ENCODE data around the gene SLC35F3. TPM values are rescaled to one million over a fixed set of nuclear protein-coding genes. Genes with fewer than 3 reads are reported as not detected.

The SLC35F3 gene
- total RNA-seq, 1 donor from 2014 or later, result not detected

GRCh38 chr1:233959971-233960370 lies 55.5 kb downstream of the SLC35F3 start:
- ATAC-seq (no peak), DNase-seq (no peak)
- intact Hi-C loops (cut with micrococcal nuclease), result no loop called here

- no peak for DNase-seq
- no peak for ATAC-seq
- intact Hi-C loops (cut with micrococcal nuclease), result no loop called here
Observed at GRCh38 chr1:233960386-233960785, 55.9 kb downstream of the SLC35F3 start.

GRCh38 chr1:233962878-233963277 lies 58.4 kb downstream of the SLC35F3 start:
- ATAC-seq (no peak), DNase-seq (no peak)
- intact Hi-C loops (cut with micrococcal nuclease), result no loop called here

- intact Hi-C loops (cut with micrococcal nuclease), result no loop called here
- DNase-seq, result no peak
- ATAC-seq, result no peak
Observed at GRCh38 chr1:233965856-233966255, 61.4 kb downstream of the SLC35F3 start.

- DNase-seq (no peak), ATAC-seq (no peak)
- intact Hi-C loops (cut with micrococcal nuclease), result no loop called here
Observed at GRCh38 chr1:233971753-233972152, 67.3 kb downstream of the SLC35F3 start.

GRCh38 chr1:233972563-233972950 lies 68.1 kb downstream of the SLC35F3 start:
- ATAC-seq (no peak), DNase-seq (no peak)
- intact Hi-C loops (cut with micrococcal nuclease), result no loop called here

- intact Hi-C loops (cut with micrococcal nuclease), result no loop called here
- DNase-seq (no peak), ATAC-seq (no peak)
Observed at GRCh38 chr1:233972951-233973635, 68.6 kb downstream of the SLC35F3 start.

GRCh38 chr1:233975486-233975885 lies 71.0 kb downstream of the SLC35F3 start:
- DNase-seq (no peak), ATAC-seq (no peak)
- intact Hi-C loops (cut with micrococcal nuclease), result no loop called here

GRCh38 chr1:233981042-233981675 lies 76.7 kb downstream of the SLC35F3 start:
- intact Hi-C loops (cut with micrococcal nuclease), result no loop called here
- DNase-seq (no peak), ATAC-seq (no peak)

- intact Hi-C loops (cut with micrococcal nuclease), result no loop called here
- DNase-seq, result no peak
- ATAC-seq, result no peak
Observed at GRCh38 chr1:233982827-233983518, 78.5 kb downstream of the SLC35F3 start.

- ATAC-seq (no peak), DNase-seq (no peak)
- intact Hi-C loops (cut with micrococcal nuclease), result no loop called here
Observed at GRCh38 chr1:233983811-233984210, 79.3 kb downstream of the SLC35F3 start.

- ATAC-seq (no peak), DNase-seq (no peak)
- intact Hi-C loops (cut with micrococcal nuclease), result no loop called here
Observed at GRCh38 chr1:233988963-233989696, 84.7 kb downstream of the SLC35F3 start.

- DNase-seq (no peak), ATAC-seq (no peak)
- intact Hi-C loops (cut with micrococcal nuclease), result no loop called here
Observed at GRCh38 chr1:233990486-233990885, 86.0 kb downstream of the SLC35F3 start.

GRCh38 chr1:233993651-233994050 lies 89.2 kb downstream of the SLC35F3 start:
- ATAC-seq (no peak), DNase-seq (no peak)
- intact Hi-C loops (cut with micrococcal nuclease), result no loop called here

GRCh38 chr1:233994112-233994511 lies 89.6 kb downstream of the SLC35F3 start:
- intact Hi-C loops (cut with micrococcal nuclease), result no loop called here
- DNase-seq, result no peak
- ATAC-seq, result no peak

GRCh38 chr1:233998456-233998855 lies 94.0 kb downstream of the SLC35F3 start:
- DNase-seq (no peak), ATAC-seq (no peak)
- intact Hi-C loops (cut with micrococcal nuclease), result no loop called here

GRCh38 chr1:233998891-233999290 lies 94.4 kb downstream of the SLC35F3 start:
- DNase-seq (no peak), ATAC-seq (no peak)
- intact Hi-C loops (cut with micrococcal nuclease), result no loop called here

GRCh38 chr1:234000557-234001041 lies 96.1 kb downstream of the SLC35F3 start:
- intact Hi-C loops (cut with micrococcal nuclease), result no loop called here
- no peak for ATAC-seq
- DNase-seq, result no peak

- intact Hi-C loops (cut with micrococcal nuclease), result no loop called here
- ATAC-seq (no peak), DNase-seq (no peak)
Observed at GRCh38 chr1:234001817-234002216, 97.3 kb downstream of the SLC35F3 start.

- DNase-seq, result no peak
Observed at GRCh38 chr1:234004591-234004990, 100.1 kb downstream of the SLC35F3 start.

More at GRCh38 chr1:234004591-234004990, 100.1 kb downstream of the SLC35F3 start:
- no peak for ATAC-seq
- intact Hi-C loops (cut with micrococcal nuclease), result no loop called here

Measured in left ventricle myocardium superior (tissue), 1 donor.